Osteoblast (primary cell): ENCODE data around the gene KLHL29. TPM values are rescaled to one million over a fixed set of nuclear protein-coding genes. Genes with fewer than 3 reads are reported as not detected.

Source experiments
- DNase-seq: peaks from one replicate; pipeline ENCODE4 v3.0.0; 2011; ENCODE audit warnings: low spot score, mixed read lengths; ENCODE audit not compliant: insufficient read length; ENCODE audit errors: missing footprints
- H2AFZ ChIP-seq: 2 replicates; pipeline ENCODE4 v1.6.0; 2011; ENCODE audit warnings: mild to moderate bottlenecking, low read length
- H3K27ac ChIP-seq: 2 replicates; pipeline ENCODE4 v1.5.1; 2011; ENCODE audit warnings: mild to moderate bottlenecking, low read depth, low read length, moderate library complexity
- H3K27me3 ChIP-seq: 2 replicates; pipeline ENCODE4 v1.6.0; 2012; ENCODE audit warnings: mild to moderate bottlenecking, control low read depth, inconsistent platforms, low read length, moderate library complexity; ENCODE audit not compliant: insufficient read depth
- H3K36me3 ChIP-seq: 2 replicates; pipeline ENCODE4 v1.5.1; 2011; ENCODE audit warnings: mild to moderate bottlenecking, low read length, control low read depth, moderate library complexity; ENCODE audit not compliant: insufficient read depth
- H3K4me1 ChIP-seq: 2 replicates; pipeline ENCODE4 v1.5.1; 2011; ENCODE audit warnings: mild to moderate bottlenecking, low read length, control low read depth, moderate library complexity; ENCODE audit not compliant: insufficient read depth
- H3K4me2 ChIP-seq: 2 replicates; pipeline ENCODE4 v1.6.0; 2011; ENCODE audit warnings: mild to moderate bottlenecking, low read length; ENCODE audit not compliant: insufficient read depth
- H3K4me3 ChIP-seq: fragments of 200-600 bp; sonication (generic); 3 replicates; pipeline ENCODE4 v1.5.1; 2012; ENCODE audit warnings: mild to moderate bottlenecking, low read length, inconsistent platforms; ENCODE audit not compliant: insufficient read depth
- H3K79me2 ChIP-seq: 2 replicates; pipeline ENCODE4 v1.6.0; 2012; ENCODE audit warnings: mild to moderate bottlenecking, low read length, control low read depth, inconsistent platforms; ENCODE audit not compliant: insufficient read depth
- H3K9me3 ChIP-seq: 2 replicates; pipeline ENCODE4 v1.5.1; 2011; ENCODE audit warnings: low read depth, low read length, control low read depth
- H4K20me1 ChIP-seq: 2 replicates; pipeline ENCODE4 v1.6.0; 2012; ENCODE audit warnings: mild to moderate bottlenecking, low read length, control low read depth; ENCODE audit not compliant: insufficient read depth
- total RNA-seq: library from RNA; depleted of rRNA; stranded (reverse); fragments of >200 nt; gene quantifications from 2 replicates; pipeline ENCODE4 v1.2.3, GENCODE V29; 2012
- TF ChIP-seq, protein P1 (sequence below): IDR thresholded peaks from 2 replicates; pipeline ENCODE4 v1.5.1; 2011; ENCODE audit warnings: mild to moderate bottlenecking, low read depth, low read length, moderate library complexity; ENCODE audit errors: extremely low read depth

KLHL29 gene
- total RNA-seq, 1 donor: 3.3 TPM

DNA sequence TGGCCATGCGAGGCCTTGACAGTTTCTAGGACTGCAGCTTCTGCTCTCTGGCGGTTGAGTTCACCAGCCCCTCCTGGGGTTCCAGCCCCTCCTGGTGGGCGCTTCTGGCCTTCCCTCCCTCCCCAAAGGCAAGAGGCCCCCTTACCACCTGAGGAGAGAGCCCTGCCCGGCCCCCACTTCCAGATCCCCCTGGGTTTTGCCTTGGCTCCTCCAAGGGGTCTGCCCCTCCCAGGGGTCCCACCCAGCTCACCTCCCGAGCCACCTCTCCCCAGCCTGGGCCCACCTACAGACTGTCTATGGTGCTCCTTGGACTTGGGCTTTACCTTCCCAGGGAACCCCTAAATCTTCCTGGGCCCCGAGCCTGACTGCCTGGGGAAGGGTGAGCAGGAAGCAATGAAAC lies 277.5 kb downstream of the KLHL29 start:
- H3K27me3 ChIP-seq: peaks cover 4% of the 10 kb centered on the region
- DNase-seq: no peak
- H3K27ac ChIP-seq: no peak overlapping the region
- no peaks in the 10 kb centered on the region for H3K9me3 ChIP-seq
- no peaks in the 10 kb centered on the region for H4K20me1 ChIP-seq
- H2AFZ ChIP-seq: no peak overlapping the region
- H3K4me2 ChIP-seq: no peak overlapping the region
- H3K79me2 ChIP-seq: no peaks in the 10 kb centered on the region
- H3K4me3 ChIP-seq: no peak overlapping the region
- H3K4me1 ChIP-seq: no peaks in the 10 kb centered on the region
- H3K36me3 ChIP-seq: no peaks in the 10 kb centered on the region
- TF ChIP-seq, protein P1, sequence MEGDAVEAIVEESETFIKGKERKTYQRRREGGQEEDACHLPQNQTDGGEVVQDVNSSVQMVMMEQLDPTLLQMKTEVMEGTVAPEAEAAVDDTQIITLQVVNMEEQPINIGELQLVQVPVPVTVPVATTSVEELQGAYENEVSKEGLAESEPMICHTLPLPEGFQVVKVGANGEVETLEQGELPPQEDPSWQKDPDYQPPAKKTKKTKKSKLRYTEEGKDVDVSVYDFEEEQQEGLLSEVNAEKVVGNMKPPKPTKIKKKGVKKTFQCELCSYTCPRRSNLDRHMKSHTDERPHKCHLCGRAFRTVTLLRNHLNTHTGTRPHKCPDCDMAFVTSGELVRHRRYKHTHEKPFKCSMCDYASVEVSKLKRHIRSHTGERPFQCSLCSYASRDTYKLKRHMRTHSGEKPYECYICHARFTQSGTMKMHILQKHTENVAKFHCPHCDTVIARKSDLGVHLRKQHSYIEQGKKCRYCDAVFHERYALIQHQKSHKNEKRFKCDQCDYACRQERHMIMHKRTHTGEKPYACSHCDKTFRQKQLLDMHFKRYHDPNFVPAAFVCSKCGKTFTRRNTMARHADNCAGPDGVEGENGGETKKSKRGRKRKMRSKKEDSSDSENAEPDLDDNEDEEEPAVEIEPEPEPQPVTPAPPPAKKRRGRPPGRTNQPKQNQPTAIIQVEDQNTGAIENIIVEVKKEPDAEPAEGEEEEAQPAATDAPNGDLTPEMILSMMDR: no peak

DNA sequence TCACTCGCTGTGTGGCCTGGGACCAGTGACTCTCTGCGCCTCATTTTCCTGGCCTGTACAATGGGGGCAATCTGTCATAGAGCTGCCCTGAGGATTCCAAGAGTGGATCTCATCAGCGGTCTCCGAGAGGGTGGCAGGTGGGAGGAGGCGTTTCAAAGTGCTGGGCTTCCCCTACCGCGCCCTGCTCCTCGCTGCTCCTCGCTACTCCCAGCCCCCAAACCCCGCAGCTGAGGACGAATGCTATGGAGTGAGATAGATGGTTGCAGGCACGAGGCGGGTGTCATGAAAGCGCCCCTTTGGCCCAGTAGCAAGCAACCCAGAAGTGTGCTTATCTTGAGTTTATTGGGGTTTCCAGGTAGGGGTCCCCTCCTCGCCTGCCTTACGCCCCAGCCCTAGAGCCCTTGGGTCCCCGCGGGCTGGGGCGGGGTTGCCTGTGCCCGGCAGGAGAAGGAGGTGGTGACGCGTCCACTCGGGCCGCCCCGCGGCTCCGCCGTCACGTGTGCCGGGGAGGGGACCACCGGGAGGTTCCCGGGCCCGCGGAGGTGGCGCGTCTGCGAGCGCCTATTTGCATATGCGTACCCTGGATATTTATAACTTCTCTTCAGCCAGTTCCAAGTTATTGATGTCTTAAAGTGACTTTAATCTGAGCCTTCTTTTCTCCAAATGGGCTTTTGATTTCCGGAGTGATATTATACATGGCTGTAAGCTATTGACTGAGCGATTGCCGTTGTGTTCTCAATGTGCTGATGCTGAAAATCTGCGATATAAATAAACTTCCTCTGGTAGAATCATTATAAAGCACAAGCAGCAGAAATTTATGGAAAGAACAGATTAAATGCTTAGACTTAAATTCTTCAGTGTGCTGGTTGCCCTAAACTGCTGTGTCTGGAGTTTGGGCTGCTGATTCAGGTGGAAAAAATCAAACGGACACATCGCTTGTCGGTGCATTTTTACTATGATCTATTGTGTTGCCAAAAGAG lies 278.3 kb downstream of the KLHL29 start:
- Histone ChIP-seq H3K4me2 (peak overlapping the region; percentile 55), H4K20me1 (no peaks in the 10 kb centered on the region), H3K36me3 (no peaks in the 10 kb centered on the region), H3K4me3 (peak overlapping the region; percentile 46), H3K9me3 (no peaks in the 10 kb centered on the region), H3K27me3 (peaks cover 4% of the 10 kb centered on the region), H2AFZ (no peak overlapping the region), H3K79me2 (no peaks in the 10 kb centered on the region), H3K27ac (no peak overlapping the region), H3K4me1 (no peaks in the 10 kb centered on the region)
- TF ChIP-seq, protein P1: no peak
- peak; percentile 78 for DNase-seq

DNA sequence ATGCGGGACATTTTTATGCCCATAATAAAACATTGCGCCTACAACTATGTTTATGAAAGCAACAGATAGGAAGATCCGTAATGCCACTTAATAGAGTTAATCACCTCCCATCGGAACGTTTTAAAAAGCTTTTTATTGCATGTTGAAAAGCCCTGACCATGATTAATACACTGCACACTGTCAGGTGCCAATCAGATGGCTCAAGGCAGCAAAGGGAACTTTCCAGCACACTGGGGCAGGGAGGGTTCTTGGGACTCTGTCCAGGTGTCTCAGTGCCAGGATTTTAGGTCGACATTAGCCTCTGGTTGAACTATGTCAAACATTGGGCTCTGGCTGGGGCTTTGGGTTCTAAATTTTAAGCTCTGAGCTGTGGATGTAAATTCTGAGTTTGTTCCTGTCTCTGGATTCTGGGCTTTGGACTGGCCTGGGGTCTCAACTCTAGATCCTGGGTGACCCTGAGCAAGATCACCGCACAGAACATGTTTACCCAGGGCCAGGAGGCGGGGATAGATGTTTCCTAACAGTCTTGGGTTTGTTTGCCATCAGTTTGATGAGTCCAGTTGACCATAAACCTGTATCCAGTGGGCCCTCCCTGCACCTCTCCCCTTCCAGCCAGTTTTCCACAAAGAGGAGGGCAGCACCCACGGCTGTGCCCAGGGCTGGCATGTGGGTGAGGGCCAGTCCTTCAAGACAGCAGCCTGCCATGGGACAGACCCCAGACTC lies 279.2 kb downstream of the KLHL29 start:
- Histone ChIP-seq H3K27ac (no peak overlapping the region), H3K27me3 (peaks cover 4% of the 10 kb centered on the region), H2AFZ (no peak overlapping the region), H3K36me3 (no peaks in the 10 kb centered on the region), H3K4me2 (no peak overlapping the region), H3K4me1 (no peaks in the 10 kb centered on the region), H4K20me1 (no peaks in the 10 kb centered on the region), H3K79me2 (no peaks in the 10 kb centered on the region), H3K4me3 (no peak overlapping the region), H3K9me3 (no peaks in the 10 kb centered on the region)
- DNase-seq: no peak
- TF ChIP-seq, protein P1: no peak
